SK-N-SH (cell line): ENCODE results near the gene SPO11. TPM values are rescaled to one million over a fixed set of nuclear protein-coding genes. Genes with fewer than 3 reads are reported as not detected.

ENCODE experiments used
- CTCF ChIA-PET: fragments of 300-600, 350-600 bp; formaldehyde crosslinking; extraction: SDS; loops from one replicate; lab custom pipeline; 2021; lab: Yijun Ruan, JAX
- POLR2A ChIA-PET: fragments of 350-600 bp; sonication (Branson Sonifier 250); formaldehyde crosslinking; extraction: SDS; loops from one replicate; lab custom pipeline; 2020; ENCODE audit warnings: antibody characterized with exemption, inconsistent platforms; lab: Yijun Ruan, JAX
- DNase-seq: peaks from one replicate; pipeline ENCODE4 v3.0.0; 2012
- H2AFZ ChIP-seq: fragments of 200-600 bp; sonication (generic); 2 replicates; pipeline ENCODE4 v1.8.1; 2016; ENCODE audit warnings: antibody characterized with exemption, mild to moderate bottlenecking, low read depth
- H3F3A ChIP-seq: fragments of 200-600 bp; sonication (generic); replicated peaks from 2 replicates; pipeline ENCODE3; 2016; ENCODE audit warnings: antibody characterized with exemption, mild to moderate bottlenecking; ENCODE audit not compliant: insufficient read depth
- H3K27ac ChIP-seq, 2 experiments: fragments of 200-500 bp in 1 of 2; fragments of 200-600 bp in 1 of 2; sonication (Bioruptor generic) in 1 of 2; sonication (generic), shearing (Covaris generic) in 1 of 2; 2 replicates each; pipeline versions ENCODE4 v1.5.1 to v1.6.1; 2014 to 2016; ENCODE audit warnings: low read depth in 2 of 2, inconsistent platforms in 1 of 2, low read length in 1 of 2, mild to moderate bottlenecking in 1 of 2, mixed read lengths in 1 of 2
- H3K27me3 ChIP-seq: fragments of 200-600 bp; sonication (generic), shearing (Covaris generic); 2 replicates; pipeline ENCODE4 v1.6.1; 2016; ENCODE audit warnings: mixed run types; ENCODE audit not compliant: insufficient read depth
- H3K36me3 ChIP-seq, 2 experiments: fragments of 200-500 bp in 1 of 2; fragments of 200-600 bp in 1 of 2; sonication (Bioruptor generic) in 1 of 2; sonication (generic) in 1 of 2; replicated peaks in 1 of 2; 2 replicates each; pipeline versions ENCODE3 to v1.5.1; 2014 to 2016; ENCODE audit warnings: low read length in 1 of 2, mild to moderate bottlenecking in 1 of 2; ENCODE audit not compliant: insufficient read depth in 2 of 2, control insufficient read depth in 1 of 2
- H3K4me1 ChIP-seq, 2 experiments: fragments of 200-500 bp in 1 of 2; fragments of 200-600 bp in 1 of 2; sonication (Bioruptor generic) in 1 of 2; sonication (generic), shearing (Covaris generic) in 1 of 2; 2 replicates each; pipeline versions ENCODE4 v1.5.1 to v1.6.1; 2014 to 2016; ENCODE audit warnings: low read depth in 1 of 2, low read length in 1 of 2, mixed run types in 1 of 2; ENCODE audit not compliant: insufficient read depth in 2 of 2, control insufficient read depth in 1 of 2
- H3K4me2 ChIP-seq: fragments of 200-600 bp; sonication (generic), shearing (Covaris generic); 2 replicates; pipeline ENCODE4 v1.6.1; 2017; ENCODE audit warnings: mixed run types
- H3K4me3 ChIP-seq, 2 experiments: fragments of 200-500 bp in 1 of 2; fragments of 200-600 bp in 1 of 2; sonication (Bioruptor generic) in 1 of 2; sonication (generic), shearing (Covaris generic) in 1 of 2; 2 replicates each; pipeline versions ENCODE4 v1.5.1 to v1.8.1; 2014 to 2016; ENCODE audit warnings: low read depth in 2 of 2, inconsistent platforms in 1 of 2, low read length in 1 of 2, mild to moderate bottlenecking in 1 of 2, mixed read lengths in 1 of 2, moderate library complexity in 1 of 2
- H3K79me2 ChIP-seq: fragments of 200-600 bp; sonication (generic); 2 replicates; pipeline ENCODE4 v1.8.1; 2017; ENCODE audit warnings: mild to moderate bottlenecking; ENCODE audit not compliant: insufficient read depth
- H3K9ac ChIP-seq: fragments of 200-600 bp; sonication (generic); 2 replicates; pipeline ENCODE4 v1.6.1; 2017; ENCODE audit warnings: mixed run types
- H3K9me2 ChIP-seq: fragments of 200-600 bp; sonication (generic); 2 replicates; pipeline ENCODE4 v1.6.1; 2017; ENCODE audit warnings: mixed run types
- H3K9me3 ChIP-seq: fragments of 200-600 bp; sonication (generic); 2 replicates; pipeline ENCODE4 v1.6.1; 2017; ENCODE audit warnings: mixed run types, mild to moderate bottlenecking, moderate library complexity
- H4K20me1 ChIP-seq: fragments of 200-600 bp; sonication (generic); 2 replicates; pipeline ENCODE4 v1.6.1; 2017; ENCODE audit warnings: mild to moderate bottlenecking, mixed run types; ENCODE audit not compliant: insufficient read depth
- CHD2 ChIP-seq: fragments of 150-350 bp; IDR thresholded peaks from 2 replicates; pipeline ENCODE4 v1.6.1; 2018; ENCODE audit warnings: low read length; ENCODE audit not compliant: partially characterized antibody
- ELF1 ChIP-seq: IDR thresholded peaks from 2 replicates; pipeline ENCODE4 v1.4.0; 2012
- FOXJ3 ChIP-seq: sonication (generic); formaldehyde crosslinking; IDR thresholded peaks from 2 replicates; pipeline ENCODE4 v1.5.1; 2020; ENCODE audit warnings: mild to moderate bottlenecking, missing genetic modification reagents
- FOXM1 ChIP-seq: IDR thresholded peaks from 2 replicates; pipeline ENCODE4 v1.4.0; 2012; ENCODE audit warnings: low read depth, mild to moderate bottlenecking
- GATA2 ChIP-seq: sonication (generic); formaldehyde crosslinking; IDR thresholded peaks from 2 replicates; pipeline ENCODE4 v1.5.0; 2020; ENCODE audit warnings: mild to moderate bottlenecking, missing genetic modification reagents
- RAD21 ChIP-seq: IDR thresholded peaks from 2 replicates; pipeline ENCODE4 v1.6.1; 2012; ENCODE audit warnings: mild to moderate bottlenecking, low read length
- RXRA ChIP-seq: IDR thresholded peaks from 2 replicates; pipeline ENCODE4 v1.4.0; 2012; ENCODE audit warnings: low read depth, mild to moderate bottlenecking, borderline replicate concordance
- WGBS: methylation state at CpG from one replicate; pipeline ENCODE4 v1.1.6; 2017; ENCODE audit warnings: low lambda C conversion rate; 5-methylcytosine and 5-hydroxymethylcytosine counted together
- polyA plus RNA-seq, 3 experiments: library from polyadenylated mRNA; depleted of rRNA; stranded (reverse); fragments of >200 nt; gene quantifications; 2 replicates each; pipeline ENCODE4 v1.2.3, GENCODE V29; 2012
- TF ChIP-seq, protein P1 (sequence below): fragments of 150-350 bp; IDR thresholded peaks from 2 replicates; pipeline ENCODE4 v1.6.1; 2016; ENCODE audit warnings: mild to moderate bottlenecking, low read depth, low read length
- TF ChIP-seq, protein P2 (sequence below): IDR thresholded peaks from 2 replicates; pipeline ENCODE4 v1.6.1; 2012; ENCODE audit warnings: mild to moderate bottlenecking, low read depth, low read length, moderate library complexity
- TF ChIP-seq, protein P3 (sequence below): fragments of 200-600 bp; sonication (generic); IDR thresholded peaks from 2 replicates; pipeline ENCODE4 v1.6.1; 2017; ENCODE audit warnings: antibody characterized with exemption, mild to moderate bottlenecking, moderate library complexity
- TF ChIP-seq, protein P4 (sequence below): IDR thresholded peaks from 2 replicates; pipeline ENCODE4; 2012

The SPO11 gene
- polyA plus RNA-seq, 1 of the 3 experiments (the other 2 are of a cell fraction), result not detected

DNA sequence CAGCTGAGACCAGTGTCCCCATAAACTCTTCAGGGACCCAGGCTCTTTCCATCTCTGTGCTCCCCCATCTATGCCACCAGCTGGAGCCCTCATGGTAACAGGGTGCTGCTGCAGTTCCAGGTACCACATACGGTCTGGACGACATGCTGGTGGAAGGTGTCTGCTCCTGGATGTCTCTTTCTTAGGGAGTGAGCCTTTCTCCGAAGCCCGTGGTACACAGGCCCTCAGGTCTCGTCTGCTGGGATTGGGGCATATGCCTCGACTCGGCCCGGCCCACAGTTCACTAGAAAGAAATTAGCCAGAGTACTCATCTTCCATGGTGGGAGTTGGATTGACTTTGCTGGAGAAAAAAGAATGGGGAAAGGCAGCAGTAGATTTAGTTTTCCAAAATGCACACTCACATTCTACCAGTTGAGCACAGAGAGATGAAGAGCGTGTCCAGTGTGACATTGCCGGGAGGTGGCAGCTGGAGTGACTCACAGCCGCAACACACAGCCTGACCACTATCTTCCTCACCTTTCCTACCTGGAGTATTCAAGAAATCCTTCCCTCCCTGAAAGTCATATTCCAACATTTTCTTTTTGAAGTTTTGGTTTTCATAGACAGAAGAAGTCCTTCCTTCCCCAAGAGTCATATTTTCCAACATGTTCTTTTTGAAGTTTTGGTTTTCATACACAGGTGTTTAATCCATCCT lies 18.6 kb upstream of the SPO11 start (continued):
- TF ChIP-seq, protein P1, sequence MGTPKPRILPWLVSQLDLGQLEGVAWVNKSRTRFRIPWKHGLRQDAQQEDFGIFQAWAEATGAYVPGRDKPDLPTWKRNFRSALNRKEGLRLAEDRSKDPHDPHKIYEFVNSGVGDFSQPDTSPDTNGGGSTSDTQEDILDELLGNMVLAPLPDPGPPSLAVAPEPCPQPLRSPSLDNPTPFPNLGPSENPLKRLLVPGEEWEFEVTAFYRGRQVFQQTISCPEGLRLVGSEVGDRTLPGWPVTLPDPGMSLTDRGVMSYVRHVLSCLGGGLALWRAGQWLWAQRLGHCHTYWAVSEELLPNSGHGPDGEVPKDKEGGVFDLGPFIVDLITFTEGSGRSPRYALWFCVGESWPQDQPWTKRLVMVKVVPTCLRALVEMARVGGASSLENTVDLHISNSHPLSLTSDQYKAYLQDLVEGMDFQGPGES, result no peak
- no peak for TF ChIP-seq RXRA

DNA sequence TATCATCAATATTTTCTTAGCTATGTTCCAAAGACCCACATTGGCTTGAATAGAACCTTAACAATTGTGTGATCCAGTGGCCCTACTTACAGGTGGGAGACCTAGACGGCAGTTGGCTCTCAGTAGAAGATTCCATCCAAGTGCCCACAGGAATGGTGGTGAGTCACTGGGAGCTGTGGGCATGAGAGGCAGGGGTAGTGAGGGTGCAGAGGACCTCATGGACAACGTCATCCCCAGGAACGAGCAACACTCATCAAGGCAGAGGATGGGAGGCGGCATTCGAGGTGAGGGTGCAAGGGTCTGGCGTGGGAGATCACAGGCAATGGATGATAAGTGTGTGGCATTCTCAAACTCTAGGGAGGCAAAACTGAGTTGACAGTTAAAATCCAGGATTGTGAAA lies 17.5 kb upstream of the SPO11 start:
- Histone ChIP-seq H3K9ac (no peak overlapping the region), H3F3A (no peaks in the 10 kb centered on the region), H3K4me2 (no peak overlapping the region), H3K4me1 (peaks cover 0 to 6% of the 10 kb centered on the region in 2 experiments; a peak in 1 of 4 replicates), H3K27ac (no peak overlapping the region), H4K20me1 (no peaks in the 10 kb centered on the region), H3K9me3 (no peaks in the 10 kb centered on the region), H3K4me3 (no peak overlapping the region), H3K36me3 (no peaks in the 10 kb centered on the region), H3K9me2 (no peaks in the 10 kb centered on the region), H2AFZ (no peak overlapping the region), H3K79me2 (no peaks in the 10 kb centered on the region), H3K27me3 (no peaks in the 10 kb centered on the region)
- POLR2A ChIA-PET, result no interaction called here
- TF ChIP-seq RAD21 (no peak), CHD2 (no peak), FOXJ3 (CRISPR knock-in tag) (no peak), ELF1 (no peak), GATA2 (CRISPR knock-in tag) (no peak), FOXM1 (no peak)
- TF ChIP-seq, protein P2, sequence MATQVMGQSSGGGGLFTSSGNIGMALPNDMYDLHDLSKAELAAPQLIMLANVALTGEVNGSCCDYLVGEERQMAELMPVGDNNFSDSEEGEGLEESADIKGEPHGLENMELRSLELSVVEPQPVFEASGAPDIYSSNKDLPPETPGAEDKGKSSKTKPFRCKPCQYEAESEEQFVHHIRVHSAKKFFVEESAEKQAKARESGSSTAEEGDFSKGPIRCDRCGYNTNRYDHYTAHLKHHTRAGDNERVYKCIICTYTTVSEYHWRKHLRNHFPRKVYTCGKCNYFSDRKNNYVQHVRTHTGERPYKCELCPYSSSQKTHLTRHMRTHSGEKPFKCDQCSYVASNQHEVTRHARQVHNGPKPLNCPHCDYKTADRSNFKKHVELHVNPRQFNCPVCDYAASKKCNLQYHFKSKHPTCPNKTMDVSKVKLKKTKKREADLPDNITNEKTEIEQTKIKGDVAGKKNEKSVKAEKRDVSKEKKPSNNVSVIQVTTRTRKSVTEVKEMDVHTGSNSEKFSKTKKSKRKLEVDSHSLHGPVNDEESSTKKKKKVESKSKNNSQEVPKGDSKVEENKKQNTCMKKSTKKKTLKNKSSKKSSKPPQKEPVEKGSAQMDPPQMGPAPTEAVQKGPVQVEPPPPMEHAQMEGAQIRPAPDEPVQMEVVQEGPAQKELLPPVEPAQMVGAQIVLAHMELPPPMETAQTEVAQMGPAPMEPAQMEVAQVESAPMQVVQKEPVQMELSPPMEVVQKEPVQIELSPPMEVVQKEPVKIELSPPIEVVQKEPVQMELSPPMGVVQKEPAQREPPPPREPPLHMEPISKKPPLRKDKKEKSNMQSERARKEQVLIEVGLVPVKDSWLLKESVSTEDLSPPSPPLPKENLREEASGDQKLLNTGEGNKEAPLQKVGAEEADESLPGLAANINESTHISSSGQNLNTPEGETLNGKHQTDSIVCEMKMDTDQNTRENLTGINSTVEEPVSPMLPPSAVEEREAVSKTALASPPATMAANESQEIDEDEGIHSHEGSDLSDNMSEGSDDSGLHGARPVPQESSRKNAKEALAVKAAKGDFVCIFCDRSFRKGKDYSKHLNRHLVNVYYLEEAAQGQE, result no peak
- TF ChIP-seq, protein P3, sequence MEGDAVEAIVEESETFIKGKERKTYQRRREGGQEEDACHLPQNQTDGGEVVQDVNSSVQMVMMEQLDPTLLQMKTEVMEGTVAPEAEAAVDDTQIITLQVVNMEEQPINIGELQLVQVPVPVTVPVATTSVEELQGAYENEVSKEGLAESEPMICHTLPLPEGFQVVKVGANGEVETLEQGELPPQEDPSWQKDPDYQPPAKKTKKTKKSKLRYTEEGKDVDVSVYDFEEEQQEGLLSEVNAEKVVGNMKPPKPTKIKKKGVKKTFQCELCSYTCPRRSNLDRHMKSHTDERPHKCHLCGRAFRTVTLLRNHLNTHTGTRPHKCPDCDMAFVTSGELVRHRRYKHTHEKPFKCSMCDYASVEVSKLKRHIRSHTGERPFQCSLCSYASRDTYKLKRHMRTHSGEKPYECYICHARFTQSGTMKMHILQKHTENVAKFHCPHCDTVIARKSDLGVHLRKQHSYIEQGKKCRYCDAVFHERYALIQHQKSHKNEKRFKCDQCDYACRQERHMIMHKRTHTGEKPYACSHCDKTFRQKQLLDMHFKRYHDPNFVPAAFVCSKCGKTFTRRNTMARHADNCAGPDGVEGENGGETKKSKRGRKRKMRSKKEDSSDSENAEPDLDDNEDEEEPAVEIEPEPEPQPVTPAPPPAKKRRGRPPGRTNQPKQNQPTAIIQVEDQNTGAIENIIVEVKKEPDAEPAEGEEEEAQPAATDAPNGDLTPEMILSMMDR, result no peak
- TF ChIP-seq, protein P4, sequence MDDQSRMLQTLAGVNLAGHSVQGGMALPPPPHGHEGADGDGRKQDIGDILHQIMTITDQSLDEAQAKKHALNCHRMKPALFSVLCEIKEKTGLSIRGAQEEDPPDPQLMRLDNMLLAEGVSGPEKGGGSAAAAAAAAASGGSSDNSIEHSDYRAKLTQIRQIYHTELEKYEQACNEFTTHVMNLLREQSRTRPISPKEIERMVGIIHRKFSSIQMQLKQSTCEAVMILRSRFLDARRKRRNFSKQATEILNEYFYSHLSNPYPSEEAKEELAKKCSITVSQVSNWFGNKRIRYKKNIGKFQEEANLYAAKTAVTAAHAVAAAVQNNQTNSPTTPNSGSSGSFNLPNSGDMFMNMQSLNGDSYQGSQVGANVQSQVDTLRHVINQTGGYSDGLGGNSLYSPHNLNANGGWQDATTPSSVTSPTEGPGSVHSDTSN, result no peak
- TF ChIP-seq, protein P1, result no peak
- no peak for DNase-seq
- WGBS, result 42% methylated on average over 6 of the region's 6 CpGs
- CTCF ChIA-PET, result no interaction called here
